ENCODE data around the gene VMP1. TPM values are rescaled to one million over a fixed set of nuclear protein-coding genes. Genes with fewer than 3 reads are reported as not detected.

VMP1 gene
- total and polyA plus RNA-seq, 2 of the 4 experiments (the other 2 are of a cell fraction): 89.8 to 197 TPM

DNA sequence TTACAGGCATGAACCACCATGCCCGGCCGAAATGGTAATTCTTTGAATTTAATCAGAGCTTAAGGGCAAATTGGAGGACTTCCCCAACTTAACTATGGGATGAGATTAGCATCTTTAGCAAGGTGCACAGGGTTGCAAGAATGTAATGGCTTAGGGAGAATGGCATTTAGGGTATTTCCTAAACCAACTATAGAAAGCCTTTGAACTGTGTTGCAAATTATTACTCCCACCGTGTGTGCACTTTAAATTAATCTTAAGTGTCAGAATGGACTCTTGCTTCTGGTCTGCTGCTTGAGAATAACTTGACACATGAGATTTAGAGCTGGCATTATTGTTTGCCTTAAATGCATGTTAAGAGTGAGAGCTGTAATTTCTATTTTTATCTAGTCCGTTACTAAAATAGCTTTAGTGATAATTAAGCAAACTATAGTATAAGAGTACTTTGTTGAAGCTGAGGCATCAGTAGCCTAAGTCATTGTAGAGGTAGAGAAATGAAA lies 125.5 kb downstream of the VMP1 start:
- H2BK15ac ChIP-seq (ENCODE audit: low read depth, low read length): 0 out of 3 replicates have a peak overlapping the region, but pooled peaks have one; percentile 42
- H3K56ac ChIP-seq (ENCODE audit: extremely low read depth, insufficient read depth, low read length): no peak overlapping the region
- in situ Hi-C loops (cut with MboI; ENCODE audit: low sequenced_read_pairs): loop anchor here (5.0 kb wide), 1 partner anchor 46 kb away; no protein-coding TSS in a partner anchor
- H3K4me2 ChIP-seq (ENCODE audit: low read depth, low read length): no peak overlapping the region
- ChIA-PET CTCF (no interaction called here), POLR2A (ENCODE audit: unreplicated experiment) (interaction anchor here (1.4 kb wide), 1 partner anchor 8 kb away, joined by 4 read pairs; no protein-coding TSS in a partner anchor)
- ATAC-seq (ENCODE audit: low read depth) (no peak), DNase-seq (no peak)
- no peaks in the 10 kb centered on the region for H3K36me3 ChIP-seq (ENCODE audit: control insufficient read depth, insufficient read depth, low read length)
- WGBS, 2 experiments (ENCODE audit: extremely low coverage in 2 of 2, insufficient read length in 1 of 2): no CpG with 5 or more reads among the region's 4 CpGs
- H2BK5ac ChIP-seq (ENCODE audit: low read depth, low read length, poor library complexity, severe bottlenecking): peak overlapping the region; percentile 15
- peak overlapping the region; percentile 16; the same call in 1 of the 2 replicates for H3K18ac ChIP-seq (ENCODE audit: low read depth, low read length)
- H2AFZ ChIP-seq (replicated peaks; ENCODE audit: low read length, poor library complexity): no peak overlapping the region
- H2AK9ac ChIP-seq (replicated peaks; ENCODE audit: low read depth, low read length, poor library complexity): no peak overlapping the region
- H3K4me1 ChIP-seq (ENCODE audit: control insufficient read depth, insufficient read depth, low read length): peaks cover 17% of the 10 kb centered on the region
- H3K27ac ChIP-seq (ENCODE audit: insufficient read depth, low read length): no peak overlapping the region
- dilution Hi-C loops (cut with HindIII; ENCODE audit: low sequenced_read_pairs, unreplicated experiment): no loop called here
- peak overlapping the region; percentile 20; the same call in 1 of the 2 replicates for H2BK120ac ChIP-seq (ENCODE audit: low read depth, low read length)
- 0 out of 2 replicates have a peak overlapping the region, but pooled peaks have one; percentile 10 for H4K91ac ChIP-seq (ENCODE audit: insufficient read depth, low read depth, low read length)
- peaks cover 7% of the 10 kb centered on the region for H3K9me1 ChIP-seq (ENCODE audit: insufficient read depth, low read length)
- H3K9me3 ChIP-seq (ENCODE audit: control insufficient read depth, insufficient read depth, low read length): no peaks in the 10 kb centered on the region
- peaks cover 18 to 42% of the 10 kb centered on the region in 2 experiments; a peak in 3 of 4 replicates for H3K79me1 ChIP-seq (ENCODE audit: low read depth in 1 of 2, low read length in 2 of 2)
- no peaks in the 10 kb centered on the region for H3K27me3 ChIP-seq (ENCODE audit: control insufficient read depth, insufficient read depth, low read length)
- H4K20me1 ChIP-seq (ENCODE audit: insufficient read depth, low read length): no peaks in the 10 kb centered on the region
- no TSS peak for BruUV-seq (replicated peaks)
- H4K5ac ChIP-seq (ENCODE audit: low read depth, low read length): peak overlapping the region; percentile 23; the same call in 1 of the 2 replicates
- H3K9ac ChIP-seq (ENCODE audit: low read depth, low read length): peak overlapping the region; percentile 10; the same call in 1 of the 2 replicates
- intact Hi-C loops (cut with micrococcal nuclease): no loop called here
- H3K4me3 ChIP-seq (ENCODE audit: insufficient read depth, low read depth, low read length): no peak overlapping the region
- H2AK5ac ChIP-seq (ENCODE audit: low read depth, low read length): no peak overlapping the region; the same call in 1 of the 2 replicates
- peak overlapping the region; percentile 44 for H3K14ac ChIP-seq (replicated peaks; ENCODE audit: low read depth, low read length)
- TF ChIP-seq SMC3 (IDR thresholded peaks at IDR 0.05; ENCODE audit: low read depth, low read length) (no peak), RFX5 (IDR thresholded peaks at IDR 0.05; ENCODE audit: low read depth, low read length) (no peak), MXI1 (IDR thresholded peaks at IDR 0.05; ENCODE audit: borderline replicate concordance, low read depth, low read length) (no peak), CEBPB (IDR thresholded peaks at IDR 0.05; ENCODE audit: low read depth, low read length) (no peak), MAZ (IDR thresholded peaks at IDR 0.05; ENCODE audit: borderline replicate concordance, low read depth, low read length) (no peak), FOS (IDR thresholded peaks at IDR 0.05; ENCODE audit: low read depth, low read length) (no peak), ELK1 (IDR thresholded peaks at IDR 0.05; ENCODE audit: borderline replicate concordance, low read depth, low read length) (no peak), USF2 (IDR thresholded peaks at IDR 0.05; ENCODE audit: low read depth, low read length) (no peak), NFE2L2 (IDR thresholded peaks at IDR 0.05; ENCODE audit: low read depth, low read length) (no peak), RAD21 (IDR thresholded peaks at IDR 0.05; ENCODE audit: low read length) (no peak), RCOR1 (IDR thresholded peaks at IDR 0.05; ENCODE audit: insufficient replicate concordance, low read length) (no peak), BHLHE40 (IDR thresholded peaks at IDR 0.05; ENCODE audit: low read depth, low read length) (no peak), POLR2A (IDR thresholded peaks at IDR 0.05; ENCODE audit: low read depth, low read length) (no peak), CHD1 (IDR thresholded peaks at IDR 0.05; ENCODE audit: low read depth, low read length) (no peak), MAFK (IDR thresholded peaks at IDR 0.05; ENCODE audit: low read depth, low read length) (no peak)
- TF ChIP-seq, protein P1, sequence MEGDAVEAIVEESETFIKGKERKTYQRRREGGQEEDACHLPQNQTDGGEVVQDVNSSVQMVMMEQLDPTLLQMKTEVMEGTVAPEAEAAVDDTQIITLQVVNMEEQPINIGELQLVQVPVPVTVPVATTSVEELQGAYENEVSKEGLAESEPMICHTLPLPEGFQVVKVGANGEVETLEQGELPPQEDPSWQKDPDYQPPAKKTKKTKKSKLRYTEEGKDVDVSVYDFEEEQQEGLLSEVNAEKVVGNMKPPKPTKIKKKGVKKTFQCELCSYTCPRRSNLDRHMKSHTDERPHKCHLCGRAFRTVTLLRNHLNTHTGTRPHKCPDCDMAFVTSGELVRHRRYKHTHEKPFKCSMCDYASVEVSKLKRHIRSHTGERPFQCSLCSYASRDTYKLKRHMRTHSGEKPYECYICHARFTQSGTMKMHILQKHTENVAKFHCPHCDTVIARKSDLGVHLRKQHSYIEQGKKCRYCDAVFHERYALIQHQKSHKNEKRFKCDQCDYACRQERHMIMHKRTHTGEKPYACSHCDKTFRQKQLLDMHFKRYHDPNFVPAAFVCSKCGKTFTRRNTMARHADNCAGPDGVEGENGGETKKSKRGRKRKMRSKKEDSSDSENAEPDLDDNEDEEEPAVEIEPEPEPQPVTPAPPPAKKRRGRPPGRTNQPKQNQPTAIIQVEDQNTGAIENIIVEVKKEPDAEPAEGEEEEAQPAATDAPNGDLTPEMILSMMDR (conservative IDR thresholded peaks at IDR 0.05; ENCODE audit: low read depth, low read length): no peak
- no peak overlapping the region for H3K23ac ChIP-seq (ENCODE audit: low read depth, low read length)
- H3K4ac ChIP-seq (ENCODE audit: low read depth, low read length): peak overlapping the region; percentile 56; the same call in 1 of the 2 replicates
- no peak overlapping the region for H4K8ac ChIP-seq (ENCODE audit: low read depth in 2 of 2, low read length in 2 of 2)
- peak overlapping the region; percentile 59; the same call in 1 of the 2 replicates for H2BK20ac ChIP-seq (ENCODE audit: low read depth, low read length)

Measured in IMR-90 (cell line).